ENCODE measurements around the gene PPY. TPM values are rescaled to one million over a fixed set of nuclear protein-coding genes. Genes with fewer than 3 reads are reported as not detected.

Gene PPY
- total RNA-seq, 4 donors from 2014 or later = not detected

- peak overlapping the region in 1 of 3 donors; percentile 55 for H3K27ac ChIP-seq
- H3K9me3 ChIP-seq = no peaks in the 10 kb centered on the region
- 23 to 28% methylated on average over 26 of the region's 26 CpGs for WGBS, 2 donors
- H3K36me3 ChIP-seq = no peaks in the 10 kb centered on the region
- intact Hi-C loops (cut with DNase I) = loop anchor here (10.0 kb wide), 1 partner anchor 217 kb away; the partner anchor contains the start of gene HDAC5
- peak; percentile 51 to 52 for DNase-seq
- peak overlapping the region in 1 of 3 donors; percentile 63 for H3K4me3 ChIP-seq (replicated peaks in 1 of 3)
- no peaks in the 10 kb centered on the region for H3K27me3 ChIP-seq
- TF ChIP-seq POLR2A (IDR thresholded peaks at IDR 0.05) = no peak
- TF ChIP-seq CTCF (IDR thresholded peaks at IDR 0.05) = no peak
- peaks cover 0 to 18% of the 10 kb centered on the region in 2 donors for H3K4me1 ChIP-seq
Observed at GRCh38 chr17:43907998-43908721, 34.1 kb downstream of the PPY start.

DNA sequence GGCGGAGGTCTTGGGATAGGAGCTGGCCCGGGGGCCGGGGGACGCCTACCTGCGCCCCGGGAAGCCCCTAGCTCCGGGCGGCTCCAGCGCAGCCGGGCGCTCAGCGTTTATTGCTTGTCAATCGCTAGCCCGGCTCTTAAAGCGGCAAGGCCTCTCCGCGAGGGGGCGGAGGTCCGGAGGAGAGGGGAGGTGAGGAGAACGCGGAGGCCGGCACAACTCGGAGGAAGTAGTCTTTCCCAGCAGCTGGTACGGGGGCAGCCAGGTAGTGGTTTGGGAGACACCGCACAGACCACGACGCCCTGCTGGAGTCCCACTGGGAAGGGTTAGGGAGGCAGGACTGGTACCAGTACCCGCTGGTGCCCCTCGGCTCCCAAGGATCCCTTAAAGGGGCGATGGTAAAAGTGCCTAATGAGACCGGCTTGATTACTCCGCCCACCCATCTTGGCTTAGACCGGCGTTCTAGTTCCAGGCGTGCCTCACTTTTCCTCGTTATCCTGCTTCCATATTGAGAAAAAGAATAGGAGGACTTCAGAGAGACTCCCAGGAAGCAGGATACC lies 34.8 kb downstream of the PPY start, which contains the start of gene MPP2:
Gene MPP2 (minus strand): TSS at position 112 of the 557 bp plus-strand sequence. CDS start 3,076 bp downstream, outside the sequence.
- H3K4me1 ChIP-seq = peaks cover 0 to 18% of the 10 kb centered on the region in 2 donors
- no peaks in the 10 kb centered on the region for H3K9me3 ChIP-seq
- H3K27me3 ChIP-seq = no peaks in the 10 kb centered on the region
- TF ChIP-seq CTCF (IDR thresholded peaks at IDR 0.05) (peak in 4 of 6 experiments; percentile 12 to 21 (median 16)), POLR2A (IDR thresholded peaks at IDR 0.05) (no peak)
- peak within 1 kb of the TSS in 2 of 3 donors; percentile 55 to 59 for H3K27ac ChIP-seq
- intact Hi-C loops (cut with DNase I) = loop anchor here (10.0 kb wide), 1 partner anchor 217 kb away; the partner anchor contains the start of gene HDAC5
- H3K36me3 ChIP-seq = no peaks in the 10 kb centered on the region
- 1 to 7% methylated on average over 25 to 29 of the region's 36 CpGs for WGBS, 2 donors
- DNase-seq = peak; percentile 75 to 78
- peak within 1 kb of the TSS; percentile 47 to 68 (median 63) for H3K4me3 ChIP-seq (replicated peaks in 1 of 3)

DNA sequence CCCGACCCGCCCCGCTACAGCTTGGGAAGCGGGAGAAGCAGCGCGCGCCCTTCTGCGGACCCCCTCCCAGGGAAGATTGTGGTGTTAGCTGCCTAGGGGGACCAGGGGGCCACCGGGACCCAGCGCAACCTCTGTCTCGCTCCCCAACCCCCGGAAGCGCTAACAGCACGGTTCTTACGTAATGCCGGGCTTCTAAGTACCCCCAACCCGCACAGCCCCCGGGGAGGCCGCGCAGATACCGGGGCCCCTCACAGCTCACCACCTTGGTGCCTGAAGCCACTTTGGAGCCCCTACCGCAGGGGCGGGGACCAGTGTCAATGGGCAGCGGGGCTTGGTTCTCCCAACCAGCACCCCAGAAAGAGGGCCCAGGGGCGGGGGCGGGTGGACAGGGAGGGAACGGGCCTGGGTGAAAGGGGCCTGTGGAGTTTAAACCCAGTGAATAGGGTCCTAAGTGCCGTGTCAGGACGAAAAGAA lies 35.3 kb downstream of the PPY start:
- peak; percentile 5 to 12 for DNase-seq
- Histone ChIP-seq H3K4me1 (peaks cover 0 to 18% of the 10 kb centered on the region in 2 donors), H3K36me3 (no peaks in the 10 kb centered on the region), H3K27ac (peak overlapping the region in 2 of 3 donors; percentile 55 to 59), H3K27me3 (no peaks in the 10 kb centered on the region), H3K9me3 (no peaks in the 10 kb centered on the region), H3K4me3 (replicated peaks in 1 of 3) (peak overlapping the region; percentile 47 to 68 (median 63))
- TF ChIP-seq POLR2A (IDR thresholded peaks at IDR 0.05) = no peak
- no peak for TF ChIP-seq CTCF (IDR thresholded peaks at IDR 0.05)
- WGBS, 2 donors = 0 to 3% methylated on average over 6 to 23 of the region's 29 CpGs
- intact Hi-C loops (cut with DNase I) = loop anchor here (10.0 kb wide), 1 partner anchor 218 kb away; the partner anchor contains the start of gene HDAC5

DNA sequence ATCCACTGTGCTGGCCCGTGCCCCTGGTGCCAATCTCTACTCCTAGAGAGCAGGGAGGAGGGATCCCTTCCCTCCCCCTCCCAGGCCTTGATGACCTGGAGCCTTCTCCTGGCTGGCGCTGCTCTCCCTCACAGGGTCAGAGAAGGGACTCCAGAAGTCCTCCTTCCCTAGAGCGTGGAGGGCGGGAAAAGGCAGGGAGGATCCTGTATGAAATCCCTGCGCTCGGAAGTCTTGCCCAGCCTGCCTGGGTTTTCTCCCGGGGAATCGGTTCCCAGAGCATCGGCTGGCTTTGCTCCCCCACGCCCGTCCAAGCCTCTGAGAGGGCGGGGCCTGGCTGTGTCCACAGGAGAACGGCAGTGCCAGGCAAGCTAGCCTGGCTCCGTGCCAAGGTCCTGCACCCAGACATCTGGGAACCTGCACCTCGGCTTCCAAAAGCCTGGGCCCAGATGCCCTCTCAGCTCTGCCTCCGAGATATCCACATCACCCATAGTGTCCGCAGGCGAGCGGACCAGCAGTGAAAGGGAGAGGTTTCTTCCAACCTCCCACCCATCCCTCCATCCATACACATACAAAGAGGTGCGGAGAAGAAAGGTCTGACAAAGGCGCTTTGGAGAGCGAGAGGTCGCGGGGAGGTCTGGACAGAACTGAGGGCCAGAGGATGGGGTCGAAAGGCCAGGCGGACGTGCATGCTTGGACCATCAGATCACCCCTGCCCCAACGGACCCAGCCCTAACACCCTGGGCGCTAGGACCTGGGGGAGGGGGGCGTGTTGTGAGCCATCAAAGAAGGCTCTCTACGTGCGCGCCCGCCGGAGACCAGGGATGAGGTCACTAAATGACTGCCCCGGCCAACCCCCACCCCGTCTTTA lies 36.1 kb downstream of the PPY start:
- Histone ChIP-seq H3K4me1 (peaks cover 0 to 20% of the 10 kb centered on the region in 2 donors), H3K9me3 (no peaks in the 10 kb centered on the region), H3K27me3 (no peaks in the 10 kb centered on the region), H3K4me3 (replicated peaks in 1 of 3) (peak overlapping the region; percentile 47 to 68 (median 63)), H3K27ac (peak overlapping the region in 1 of 3 donors; percentile 55), H3K36me3 (no peaks in the 10 kb centered on the region)
- intact Hi-C loops (cut with DNase I) = loop anchor here (10.0 kb wide), 1 partner anchor 219 kb away; the partner anchor contains the start of gene HDAC5
- TF ChIP-seq CTCF (IDR thresholded peaks at IDR 0.05) (no peak), POLR2A (IDR thresholded peaks at IDR 0.05) (no peak)
- DNase-seq = peak; percentile 78 to 85
- 3 to 8% methylated on average over 24 to 30 of the region's 37 CpGs for WGBS, 2 donors
